Measurements from ENCODE around the gene SPECC1. TPM values are rescaled to one million over a fixed set of nuclear protein-coding genes. Genes with fewer than 3 reads are reported as not detected.
"Not testable (repeated sequence)": the region's sequence is repeated elsewhere in the genome, so short reads cannot be mapped to it uniquely, and the experiment has no call there.

Gene SPECC1
- total RNA-seq, 2 donors from 2014 or later, result 15.8 to 17.4 TPM

GRCh38 chr17:20097330-20097729, 88.2 kb downstream of the SPECC1 start:
- no peak for TF ChIP-seq POLR2A (IDR thresholded peaks at IDR 0.05)
- no peak for TF ChIP-seq CTCF (IDR thresholded peaks at IDR 0.05)
- H3K4me1 ChIP-seq, result peaks cover 5% of the 10 kb centered on the region
- H3K27me3 ChIP-seq, result no peaks in the 10 kb centered on the region
- no peak for DNase-seq
- H3K27ac ChIP-seq, result no peak overlapping the region
- H3K4me3 ChIP-seq, result no peak overlapping the region
- no peaks in the 10 kb centered on the region for H3K36me3 ChIP-seq (replicated peaks in 1 of 2; ENCODE audit: insufficient read depth in 1 of 2, low read depth in 2 of 2)
- WGBS, 2 donors, result 80 to 84% methylated on average over 6 of the region's 6 CpGs
- no peaks in the 10 kb centered on the region for H3K9me3 ChIP-seq
- intact Hi-C loops (cut with DNase I), result no loop called here
- ATAC-seq, result no peak

DNA sequence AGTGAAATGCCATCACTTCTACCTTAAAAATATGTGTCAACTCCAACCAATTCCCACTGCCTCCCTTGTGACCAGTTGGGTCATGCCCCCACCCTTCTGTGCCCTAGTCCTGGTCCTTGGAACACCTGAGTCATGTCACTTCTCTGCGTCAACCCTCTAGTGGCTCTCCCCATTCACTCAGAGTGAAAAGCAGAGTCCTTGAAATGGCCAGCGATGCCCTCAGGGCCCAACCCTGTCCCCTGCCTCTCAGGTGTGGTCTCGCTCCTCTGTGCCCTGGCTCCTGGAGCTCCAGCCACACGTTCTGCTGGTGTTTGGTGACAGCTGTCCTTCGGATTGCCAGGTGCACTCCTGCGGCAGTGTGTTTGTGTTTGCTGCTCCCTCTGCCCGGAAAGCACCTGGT, 89.2 kb downstream of the SPECC1 start:
- no peak for TF ChIP-seq POLR2A (IDR thresholded peaks at IDR 0.05)
- no peak for TF ChIP-seq CTCF (IDR thresholded peaks at IDR 0.05)
- H3K36me3 ChIP-seq (replicated peaks in 1 of 2; ENCODE audit: insufficient read depth in 1 of 2, low read depth in 2 of 2), result no peaks in the 10 kb centered on the region
- ATAC-seq, result no peak
- no peaks in the 10 kb centered on the region for H3K9me3 ChIP-seq
- WGBS, 2 donors, result 57 to 61% methylated on average over 6 to 7 of the region's 7 CpGs
- peaks cover 5% of the 10 kb centered on the region for H3K4me1 ChIP-seq
- H3K4me3 ChIP-seq, result no peak overlapping the region
- intact Hi-C loops (cut with DNase I), result no loop called here
- DNase-seq, result no peak
- H3K27me3 ChIP-seq, result no peaks in the 10 kb centered on the region
- no peak overlapping the region for H3K27ac ChIP-seq

GRCh38 chr17:20100806-20101205, 91.6 kb downstream of the SPECC1 start:
- intact Hi-C loops (cut with DNase I); H3K36me3 ChIP-seq (replicated peaks in 1 of 2; ENCODE audit: insufficient read depth in 1 of 2, low read depth in 2 of 2); H3K4me3 ChIP-seq; H3K9me3 ChIP-seq; H3K27me3 ChIP-seq; DNase-seq; H3K4me1 ChIP-seq; ATAC-seq; H3K27ac ChIP-seq: not testable (repeated sequence)
- WGBS, 2 donors, result 83 to 89% methylated on average over 3 of the region's 3 CpGs

GRCh38 chr17:20103454-20104446, 94.6 kb downstream of the SPECC1 start:
- DNase-seq (no peak), ATAC-seq (no peak)
- H3K27me3 ChIP-seq, result no peaks in the 10 kb centered on the region
- 51 to 52% methylated on average over 12 of the region's 12 CpGs for WGBS, 2 donors
- H3K4me1 ChIP-seq, result no peaks in the 10 kb centered on the region
- intact Hi-C loops (cut with DNase I), result no loop called here
- H3K4me3 ChIP-seq, result no peak overlapping the region
- TF ChIP-seq POLR2A (IDR thresholded peaks at IDR 0.05) (no peak), CTCF (IDR thresholded peaks at IDR 0.05) (no peak)
- no peaks in the 10 kb centered on the region for H3K9me3 ChIP-seq
- H3K27ac ChIP-seq, result no peak overlapping the region
- no peaks in the 10 kb centered on the region for H3K36me3 ChIP-seq (replicated peaks in 1 of 2; ENCODE audit: insufficient read depth in 1 of 2, low read depth in 2 of 2)

DNA sequence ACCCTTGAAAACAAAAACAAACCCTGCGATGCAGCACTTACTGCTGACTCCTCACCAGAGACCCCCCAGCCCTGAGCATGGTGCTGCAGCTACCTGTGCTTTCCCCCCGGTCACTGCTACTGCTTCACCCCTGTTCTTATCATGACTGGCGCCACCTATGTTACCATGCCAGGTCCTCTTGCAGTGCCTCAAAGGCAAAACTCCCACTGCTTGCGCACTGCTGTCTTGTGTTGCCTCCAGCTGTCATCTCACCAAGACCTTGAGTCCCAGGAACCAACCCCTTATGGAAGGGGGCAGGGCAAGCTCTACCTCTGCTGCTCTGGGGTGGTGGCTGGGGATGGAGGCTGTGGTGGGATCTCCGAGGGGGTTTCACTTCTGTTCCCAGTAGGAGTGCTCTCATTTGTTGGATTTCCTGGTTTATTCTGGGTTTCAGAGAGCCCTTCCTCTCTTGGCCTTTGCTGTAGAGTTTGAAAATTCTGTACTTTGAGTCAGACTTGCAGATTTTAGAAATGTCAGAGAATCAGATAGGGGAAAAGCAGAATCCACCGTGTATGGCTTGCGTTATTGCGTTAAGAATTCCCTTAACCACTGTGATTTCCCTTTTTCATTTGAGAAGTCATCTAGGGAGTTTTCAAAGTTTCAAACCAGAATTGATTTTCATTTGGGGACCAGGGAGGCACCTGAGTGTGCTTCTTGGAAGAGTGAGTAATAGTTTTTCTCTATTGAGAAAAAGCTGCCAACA, 96.6 kb downstream of the SPECC1 start:
- Histone ChIP-seq H3K4me1 (no peaks in the 10 kb centered on the region), H3K4me3 (no peak overlapping the region), H3K27me3 (no peaks in the 10 kb centered on the region), H3K9me3 (no peaks in the 10 kb centered on the region), H3K27ac (no peak overlapping the region), H3K36me3 (replicated peaks in 1 of 2; ENCODE audit: insufficient read depth in 1 of 2, low read depth in 2 of 2) (no peaks in the 10 kb centered on the region)
- WGBS, 2 donors, result 61 to 64% methylated on average over 6 to 8 of the region's 8 CpGs
- intact Hi-C loops (cut with DNase I), result no loop called here
- TF ChIP-seq POLR2A (IDR thresholded peaks at IDR 0.05), result no peak
- no peak for TF ChIP-seq CTCF (IDR thresholded peaks at IDR 0.05)
- ATAC-seq (no peak), DNase-seq (no peak)

DNA sequence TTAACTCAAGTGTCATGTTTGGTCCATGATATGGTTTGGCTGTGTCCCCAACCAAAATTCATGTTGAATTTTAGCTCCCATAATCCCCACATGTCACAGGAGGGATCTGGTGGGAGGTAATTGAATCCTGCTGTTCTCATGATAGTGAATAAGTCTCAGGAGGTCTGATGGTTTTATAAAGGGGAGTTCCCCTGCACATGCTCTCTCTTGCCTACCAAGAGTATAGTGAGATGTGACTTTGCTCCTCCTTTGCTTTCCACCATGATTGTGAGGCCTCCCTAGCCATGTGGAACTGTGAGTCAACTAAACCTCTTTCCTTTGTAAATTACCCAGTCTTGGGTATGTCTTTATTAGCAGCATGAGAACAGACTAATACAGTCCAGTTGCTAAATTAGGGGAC, 97.3 kb downstream of the SPECC1 start:
- intact Hi-C loops (cut with DNase I); H3K36me3 ChIP-seq (replicated peaks in 1 of 2; ENCODE audit: insufficient read depth in 1 of 2, low read depth in 2 of 2); H3K4me3 ChIP-seq; DNase-seq; H3K4me1 ChIP-seq; H3K9me3 ChIP-seq; H3K27ac ChIP-seq; H3K27me3 ChIP-seq; ATAC-seq: not testable (repeated sequence)
